Mesothelial cell of epicardium (in vitro differentiated cells): ENCODE data around the gene CHD2. TPM values are rescaled to one million over a fixed set of nuclear protein-coding genes. Genes with fewer than 3 reads are reported as not detected.

Source experiments
- DNase-seq, 2 experiments: peaks; one replicate each; pipeline ENCODE4 v3.0.0; 2021; ENCODE audit warnings: low spot score in 2 of 2; ENCODE audit not compliant: unreplicated experiment in 2 of 2
- H3K27ac Mint-ChIP-seq: 2 replicates; pipeline ENCODE4 v1.8.0; 2021; ENCODE audit warnings: mixed read lengths
- H3K27me3 Mint-ChIP-seq: 2 replicates; pipeline ENCODE4 v1.8.0; 2021; ENCODE audit warnings: low read depth, mixed read lengths
- H3K36me3 Mint-ChIP-seq: 2 replicates; pipeline ENCODE4 v1.8.0; 2021; ENCODE audit warnings: mixed read lengths
- H3K4me1 Mint-ChIP-seq: 2 replicates; pipeline ENCODE4 v1.8.0; 2021; ENCODE audit warnings: mixed read lengths
- H3K4me3 Mint-ChIP-seq: 2 replicates; pipeline ENCODE4 v1.8.0; 2021; ENCODE audit warnings: mild to moderate bottlenecking, moderate library complexity, mixed read lengths
- H3K9me3 Mint-ChIP-seq: 2 replicates; pipeline ENCODE4 v1.8.0; 2021; ENCODE audit warnings: mixed read lengths
- CTCF ChIP-seq: fragments of 200-600 bp; sonication (generic); IDR thresholded peaks from one replicate; pipeline ENCODE4 v1.5.0; 2021; ENCODE audit warnings: antibody characterized with exemption; ENCODE audit not compliant: unreplicated experiment
- total RNA-seq: library from RNA; stranded (reverse); gene quantifications from 3 replicates; pipeline ENCODE4 v1.2.1, GENCODE V29; 2021

Gene CHD2
- total RNA-seq, 1 donor from 2014 or later, result 178 TPM

- no peaks in the 10 kb centered on the region for H3K27me3 Mint-ChIP-seq
- H3K9me3 Mint-ChIP-seq, result no peaks in the 10 kb centered on the region
- no peak for TF ChIP-seq CTCF
- H3K4me3 Mint-ChIP-seq, result no peak overlapping the region
- peaks cover 16% of the 10 kb centered on the region for H3K4me1 Mint-ChIP-seq
- no peak overlapping the region for H3K27ac Mint-ChIP-seq
- H3K36me3 Mint-ChIP-seq, result no peaks in the 10 kb centered on the region
- no peak for DNase-seq
Observed at GRCh38 chr15:93033434-93034045, 133.4 kb downstream of the CHD2 start.

- H3K27ac Mint-ChIP-seq, result no peak overlapping the region
- no peak overlapping the region for H3K4me3 Mint-ChIP-seq
- H3K27me3 Mint-ChIP-seq, result no peaks in the 10 kb centered on the region
Observed at GRCh38 chr15:93034512-93034911, 134.4 kb downstream of the CHD2 start.

GRCh38 chr15:93035092-93035915, 135.2 kb downstream of the CHD2 start:
- Mint-ChIP-seq H3K9me3 (no peaks in the 10 kb centered on the region), H3K4me3 (no peak overlapping the region), H3K4me1 (peaks cover 13% of the 10 kb centered on the region), H3K27ac (no peak overlapping the region), H3K27me3 (no peaks in the 10 kb centered on the region), H3K36me3 (peaks cover 4% of the 10 kb centered on the region)
- DNase-seq, result no peak
- TF ChIP-seq CTCF, result no peak

More at GRCh38 chr15:93034512-93034911, 134.4 kb downstream of the CHD2 start:
- peaks cover 1% of the 10 kb centered on the region for H3K36me3 Mint-ChIP-seq
- TF ChIP-seq CTCF, result no peak
- DNase-seq, result no peak
- no peaks in the 10 kb centered on the region for H3K9me3 Mint-ChIP-seq
- peaks cover 16% of the 10 kb centered on the region for H3K4me1 Mint-ChIP-seq

- H3K36me3 Mint-ChIP-seq, result peaks cover 4% of the 10 kb centered on the region
- TF ChIP-seq CTCF, result peak; percentile 65
- no peak for DNase-seq
- no peak overlapping the region for H3K27ac Mint-ChIP-seq
- H3K27me3 Mint-ChIP-seq, result no peaks in the 10 kb centered on the region
- peaks cover 8% of the 10 kb centered on the region for H3K4me1 Mint-ChIP-seq
- H3K4me3 Mint-ChIP-seq, result no peak overlapping the region
- H3K9me3 Mint-ChIP-seq, result no peaks in the 10 kb centered on the region
Observed at GRCh38 chr15:93035953-93036810, 136.1 kb downstream of the CHD2 start.

- no peak for DNase-seq
- H3K27ac Mint-ChIP-seq, result no peak overlapping the region
- peaks cover 5% of the 10 kb centered on the region for H3K36me3 Mint-ChIP-seq
- no peaks in the 10 kb centered on the region for H3K9me3 Mint-ChIP-seq
- no peak for TF ChIP-seq CTCF
- H3K27me3 Mint-ChIP-seq, result no peaks in the 10 kb centered on the region
- peaks cover 8% of the 10 kb centered on the region for H3K4me1 Mint-ChIP-seq
- no peak overlapping the region for H3K4me3 Mint-ChIP-seq
Observed at GRCh38 chr15:93036951-93037819, 137.1 kb downstream of the CHD2 start.
